Lower leg skin (tissue), 4 donors: ENCODE measurements around the gene TIGD1. TPM values are rescaled to one million over a fixed set of nuclear protein-coding genes. Genes with fewer than 3 reads are reported as not detected.

Source experiments
- DNase-seq, 2 donors: peaks; one replicate each; pipeline ENCODE4 v3.0.0-alpha.2; 2019; ENCODE audit warnings: low spot score in 2 of 2
- H3K4me3 ChIP-seq: fragments of 200-600 bp; sonication (generic); 2 replicates; pipeline ENCODE4 v1.5.1; 2017; ENCODE audit warnings: mild to moderate bottlenecking, low read depth; ENCODE audit not compliant: poor library complexity, severe bottlenecking
- CTCF ChIP-seq, 3 donors: fragments of 450-650 bp; IDR thresholded peaks; one replicate each; pipeline ENCODE4 v1.5.1; 2016; ENCODE audit warnings: antibody characterized with exemption in 3 of 3, mild to moderate bottlenecking in 3 of 3, moderate library complexity in 2 of 3
- POLR2A ChIP-seq, 2 donors: fragments of 450-650 bp; IDR thresholded peaks; one replicate each; pipeline ENCODE4 v1.6.1; 2016 to 2017; ENCODE audit warnings: antibody characterized with exemption in 2 of 2, mild to moderate bottlenecking in 1 of 2, moderate library complexity in 1 of 2
- WGBS, 2 donors: methylation state at CpG; one replicate each; pipeline ENCODE4 v1.1.5; 2018; 5-methylcytosine and 5-hydroxymethylcytosine counted together
- intact Hi-C: fragments of 100-400 bp; cut with DNase I; formaldehyde crosslinking; loops from one replicate; pipeline ENCODE4 v1.15.0; 2023; ENCODE audit warnings: low total_unique reads
- total RNA-seq, 4 donors: library from RNA; depleted of rRNA; stranded (reverse); fragments of >200 nt; gene quantifications; one replicate each; pipeline ENCODE4 v1.1.0, GENCODE V29; 2016

TIGD1 gene
- total RNA-seq, 4 donors from 2014 or later: 2.2 to 5.4 (median 5.1) TPM

GRCh38 chr2:232530626-232531260, 19.6 kb downstream of the TIGD1 start:
- TF ChIP-seq CTCF (IDR thresholded peaks at IDR 0.05) (no peak), POLR2A (IDR thresholded peaks at IDR 0.05) (no peak)
- H3K4me3 ChIP-seq: no peak overlapping the region
- WGBS, 2 donors: 66 to 67% methylated on average over 9 of the region's 9 CpGs
- intact Hi-C loops: no loop called here
- DNase-seq: no peak

GRCh38 chr2:232529806-232530547, 20.4 kb downstream of the TIGD1 start:
- no peak for DNase-seq
- intact Hi-C loops: no loop called here
- no peak for TF ChIP-seq CTCF (IDR thresholded peaks at IDR 0.05)
- TF ChIP-seq POLR2A (IDR thresholded peaks at IDR 0.05): no peak
- WGBS, 2 donors: 84 to 85% methylated on average over 17 of the region's 17 CpGs
- H3K4me3 ChIP-seq: no peak overlapping the region

- DNase-seq: no peak
- TF ChIP-seq CTCF (IDR thresholded peaks at IDR 0.05) (no peak), POLR2A (IDR thresholded peaks at IDR 0.05) (no peak)
- WGBS, 2 donors: 64 to 73% methylated on average over 11 of the region's 11 CpGs
- intact Hi-C loops: no loop called here
- H3K4me3 ChIP-seq: no peak overlapping the region
Measured at GRCh38 chr2:232528746-232529460, 21.5 kb downstream of the TIGD1 start.

GRCh38 chr2:232527905-232528470, 22.4 kb downstream of the TIGD1 start:
- DNase-seq: no peak
- H3K4me3 ChIP-seq: no peak overlapping the region
- WGBS, 2 donors: 71 to 73% methylated on average over 6 of the region's 6 CpGs
- TF ChIP-seq POLR2A (IDR thresholded peaks at IDR 0.05): no peak
- no peak for TF ChIP-seq CTCF (IDR thresholded peaks at IDR 0.05)
- intact Hi-C loops: no loop called here

- intact Hi-C loops: no loop called here
- no peak for TF ChIP-seq POLR2A (IDR thresholded peaks at IDR 0.05)
- TF ChIP-seq CTCF (IDR thresholded peaks at IDR 0.05): no peak
- H3K4me3 ChIP-seq: no peak overlapping the region
- 67 to 86% methylated on average over 13 of the region's 13 CpGs for WGBS, 2 donors
- no peak for DNase-seq
Measured at GRCh38 chr2:232526372-232526941, 23.9 kb downstream of the TIGD1 start.
